Mesenchymal stem cell (in vitro differentiated cells and primary cell): ENCODE measurements around the gene TNFRSF11A.

Source experiments
- DNase-seq: peaks from one replicate; pipeline ENCODE4 v3.0.0-alpha.2; 2013
- H2AFZ ChIP-seq: one replicate; pipeline ENCODE4 v1.6.1; 2013; ENCODE audit warnings: low read depth, mild to moderate bottlenecking, control low read depth, inconsistent platforms, low read length, moderate library complexity
- H2AK5ac ChIP-seq: 2 replicates; pipeline ENCODE4 v1.6.1; 2013; ENCODE audit warnings: low read length, moderate library complexity, mild to moderate bottlenecking, inconsistent platforms; ENCODE audit not compliant: severe bottlenecking
- H2BK120ac ChIP-seq: one replicate; pipeline ENCODE4 v1.6.1; 2013; ENCODE audit warnings: low read depth, mild to moderate bottlenecking, inconsistent platforms, low read length, moderate library complexity
- H2BK12ac ChIP-seq, 2 experiments: one replicate each; pipeline ENCODE4 v1.6.1; 2013; ENCODE audit warnings: inconsistent platforms in 2 of 2, low read length in 2 of 2, mild to moderate bottlenecking in 2 of 2, moderate library complexity in 2 of 2, control low read depth in 1 of 2
- H2BK15ac ChIP-seq: one replicate; pipeline ENCODE4 v1.6.1; 2013; ENCODE audit warnings: mild to moderate bottlenecking, low read depth, inconsistent platforms; ENCODE audit not compliant: poor library complexity, severe bottlenecking
- H2BK5ac ChIP-seq: 2 replicates; pipeline ENCODE4 v1.6.1; 2013; ENCODE audit warnings: low read depth, mild to moderate bottlenecking, low read length, control low read depth, inconsistent platforms; ENCODE audit not compliant: poor library complexity, severe bottlenecking
- H3K14ac ChIP-seq, 2 experiments: one replicate each; pipeline ENCODE4 v1.6.1; 2013; ENCODE audit warnings: inconsistent platforms in 2 of 2, low read length in 2 of 2, control low read depth in 1 of 2, mild to moderate bottlenecking in 1 of 2, moderate library complexity in 1 of 2
- H3K18ac ChIP-seq, 2 experiments: one replicate each; pipeline ENCODE4 v1.6.1; 2013; ENCODE audit warnings: inconsistent platforms in 2 of 2, low read length in 2 of 2, control low read depth in 1 of 2, low read depth in 1 of 2, mild to moderate bottlenecking in 1 of 2
- H3K23ac ChIP-seq, 2 experiments: one replicate each; pipeline ENCODE4 v1.6.1; 2013; ENCODE audit warnings: inconsistent platforms in 2 of 2, low read length in 2 of 2, mild to moderate bottlenecking in 2 of 2, moderate library complexity in 2 of 2, control low read depth in 1 of 2
- H3K27ac ChIP-seq: 2 replicates; pipeline ENCODE4 v1.5.1; 2013; ENCODE audit warnings: mild to moderate bottlenecking, moderate library complexity, low read length, control low read depth, inconsistent platforms; ENCODE audit not compliant: poor library complexity, severe bottlenecking
- H3K27me3 ChIP-seq, 2 experiments: 2 replicates each; pipeline versions ENCODE4 v1.6.1 to v1.7.0; 2013; ENCODE audit warnings: low read length in 2 of 2, mild to moderate bottlenecking in 2 of 2, moderate library complexity in 2 of 2, control low read depth in 1 of 2, inconsistent platforms in 1 of 2; ENCODE audit not compliant: control insufficient read depth in 1 of 2, insufficient read depth in 1 of 2
- H3K36me3 ChIP-seq, 2 experiments: 2 replicates each; pipeline versions ENCODE4 v1.6.1 to v1.7.0; 2013; ENCODE audit warnings: low read length in 2 of 2, control low read depth in 1 of 2, inconsistent platforms in 1 of 2, low read depth in 1 of 2, mild to moderate bottlenecking in 1 of 2; ENCODE audit not compliant: insufficient read depth in 2 of 2, control insufficient read depth in 1 of 2
- H3K4ac ChIP-seq, 2 experiments: one replicate each; pipeline ENCODE4 v1.6.1; 2013; ENCODE audit warnings: inconsistent platforms in 2 of 2, low read length in 2 of 2, mild to moderate bottlenecking in 2 of 2, moderate library complexity in 2 of 2, control low read depth in 1 of 2, low read depth in 1 of 2
- H3K4me1 ChIP-seq: 2 replicates; pipeline ENCODE4 v1.6.1; 2013; ENCODE audit warnings: low read depth, low read length, control low read depth; ENCODE audit not compliant: control insufficient read depth, insufficient read depth
- H3K4me2 ChIP-seq: 2 replicates; pipeline ENCODE4 v1.6.1; 2013; ENCODE audit warnings: low read length, mild to moderate bottlenecking, inconsistent platforms; ENCODE audit not compliant: poor library complexity, severe bottlenecking
- H3K4me3 ChIP-seq, 2 experiments: 2 replicates each; pipeline versions ENCODE4 v1.5.1 to v1.7.0; 2013; ENCODE audit warnings: low read length in 2 of 2, mild to moderate bottlenecking in 2 of 2, control low read depth in 1 of 2, low read depth in 1 of 2; ENCODE audit not compliant: insufficient read depth in 1 of 2
- H3K79me1 ChIP-seq: replicated peaks from 2 replicates; pipeline ENCODE4 v1.6.1; 2013; ENCODE audit warnings: mild to moderate bottlenecking, control low read depth, low read length, inconsistent platforms; ENCODE audit not compliant: poor library complexity, severe bottlenecking
- H3K9ac ChIP-seq: 2 replicates; pipeline ENCODE4 v1.7.0; 2013; ENCODE audit warnings: mild to moderate bottlenecking, low read length, moderate library complexity
- H3K9me3 ChIP-seq: 2 replicates; pipeline ENCODE4 v1.7.0; 2013; ENCODE audit warnings: mild to moderate bottlenecking, low read length; ENCODE audit not compliant: control insufficient read depth
- H4K8ac ChIP-seq: one replicate; pipeline ENCODE4 v1.6.1; 2013; ENCODE audit warnings: inconsistent platforms, mild to moderate bottlenecking, low read length, moderate library complexity
- H4K91ac ChIP-seq: one replicate; pipeline ENCODE4 v1.6.1; 2013; ENCODE audit warnings: mild to moderate bottlenecking, low read length, inconsistent platforms
- WGBS: methylation state at CpG from one replicate; pipeline ENCODE4 v1.1.7; 2013; ENCODE audit warnings: mixed read lengths; 5-methylcytosine and 5-hydroxymethylcytosine counted together

The TNFRSF11A gene

DNA sequence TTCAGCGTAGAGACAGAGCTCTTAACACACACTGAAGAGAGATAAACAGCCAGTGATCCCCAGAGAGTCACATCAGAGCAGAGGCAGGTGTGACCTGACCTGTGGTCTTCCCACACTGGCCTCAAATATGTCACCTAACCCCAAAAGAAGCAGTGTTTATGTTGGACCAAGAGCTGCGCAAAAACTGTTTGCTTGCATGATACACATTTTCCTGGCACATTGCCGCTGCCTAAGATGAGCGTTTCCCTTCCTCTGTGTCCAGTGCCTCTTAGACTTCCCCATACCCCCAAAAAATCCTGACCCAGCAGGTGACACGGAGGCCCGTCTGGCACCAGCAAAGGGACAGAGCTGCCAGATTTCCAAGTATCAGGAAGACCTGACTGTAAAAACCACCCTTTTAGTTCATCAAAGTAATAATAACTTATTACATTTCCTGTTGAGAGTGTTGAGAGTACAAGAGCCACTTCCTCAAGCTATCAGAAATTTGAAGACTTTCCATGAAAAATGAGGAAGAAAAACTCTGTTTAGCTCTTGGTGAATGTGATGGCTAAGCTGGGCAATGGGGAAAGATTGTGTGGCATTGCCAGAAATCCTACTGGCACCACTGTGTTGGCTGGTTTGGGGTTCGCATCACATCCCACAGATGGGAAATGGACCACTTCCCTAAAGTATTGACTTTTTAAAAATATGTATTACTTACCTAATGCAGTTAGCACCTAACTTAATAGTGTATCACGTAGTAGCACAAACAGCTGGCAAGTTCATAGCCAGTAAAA, 6.7 kb downstream of the TNFRSF11A start:
- Histone ChIP-seq H4K91ac (no peak overlapping the region), H3K27ac (no peak overlapping the region), H3K4me1 (peaks cover 9% of the 10 kb centered on the region), H3K36me3 (no peaks in the 10 kb centered on the region), H2BK15ac (no peak overlapping the region), H3K14ac (no peak overlapping the region), H2AFZ (no peak overlapping the region), H3K4me2 (no peak overlapping the region), H2BK5ac (no peak overlapping the region), H3K79me1 (no peaks in the 10 kb centered on the region), H2BK12ac (no peak overlapping the region), H3K9ac (no peak overlapping the region), H3K4ac (no peak overlapping the region), H3K18ac (no peak overlapping the region), H3K9me3 (no peaks in the 10 kb centered on the region), H3K4me3 (no peak overlapping the region), H3K23ac (no peak overlapping the region), H2BK120ac (no peak overlapping the region), H4K8ac (no peak overlapping the region), H3K27me3 (peaks cover 32 to 38% of the 10 kb centered on the region in 2 experiments), H2AK5ac (no peak overlapping the region)
- DNase-seq = peak; percentile 60
- WGBS = 86% methylated on average over 7 of the region's 8 CpGs

DNA sequence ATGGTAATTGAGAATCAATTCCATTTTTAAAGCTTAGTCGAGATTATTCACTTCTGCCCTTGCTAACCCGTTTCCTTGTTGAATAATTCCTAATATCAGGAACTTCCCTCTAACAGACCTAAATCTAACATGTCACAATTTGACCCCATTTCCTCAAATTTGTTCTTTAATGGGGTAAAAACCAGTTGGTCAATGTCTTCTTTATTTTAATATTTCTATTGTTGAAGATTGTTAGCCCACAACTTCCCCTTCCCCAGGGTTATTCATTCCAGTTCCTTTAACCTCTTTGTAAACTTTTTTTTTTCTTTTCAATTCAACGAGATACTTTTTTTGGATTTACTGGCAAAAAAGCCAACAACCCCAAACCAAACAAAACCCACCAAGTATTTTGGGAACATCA, 7.3 kb downstream of the TNFRSF11A start:
- Histone ChIP-seq H3K4ac (no peak overlapping the region), H3K23ac (no peak overlapping the region), H2AFZ (no peak overlapping the region), H3K4me3 (no peak overlapping the region), H3K9ac (no peak overlapping the region), H3K4me2 (no peak overlapping the region), H3K79me1 (no peaks in the 10 kb centered on the region), H3K27me3 (peaks cover 25 to 31% of the 10 kb centered on the region in 2 experiments), H3K18ac (no peak overlapping the region), H2BK120ac (no peak overlapping the region), H3K14ac (no peak overlapping the region), H2BK15ac (no peak overlapping the region), H2BK5ac (no peak overlapping the region), H3K27ac (no peak overlapping the region), H4K91ac (no peak overlapping the region), H3K36me3 (no peaks in the 10 kb centered on the region), H3K4me1 (peaks cover 9% of the 10 kb centered on the region), H3K9me3 (no peaks in the 10 kb centered on the region), H4K8ac (no peak overlapping the region), H2BK12ac (no peak overlapping the region), H2AK5ac (no peak overlapping the region)
- 96% methylated on average over 3 of the region's 3 CpGs for WGBS
- DNase-seq = no peak

DNA sequence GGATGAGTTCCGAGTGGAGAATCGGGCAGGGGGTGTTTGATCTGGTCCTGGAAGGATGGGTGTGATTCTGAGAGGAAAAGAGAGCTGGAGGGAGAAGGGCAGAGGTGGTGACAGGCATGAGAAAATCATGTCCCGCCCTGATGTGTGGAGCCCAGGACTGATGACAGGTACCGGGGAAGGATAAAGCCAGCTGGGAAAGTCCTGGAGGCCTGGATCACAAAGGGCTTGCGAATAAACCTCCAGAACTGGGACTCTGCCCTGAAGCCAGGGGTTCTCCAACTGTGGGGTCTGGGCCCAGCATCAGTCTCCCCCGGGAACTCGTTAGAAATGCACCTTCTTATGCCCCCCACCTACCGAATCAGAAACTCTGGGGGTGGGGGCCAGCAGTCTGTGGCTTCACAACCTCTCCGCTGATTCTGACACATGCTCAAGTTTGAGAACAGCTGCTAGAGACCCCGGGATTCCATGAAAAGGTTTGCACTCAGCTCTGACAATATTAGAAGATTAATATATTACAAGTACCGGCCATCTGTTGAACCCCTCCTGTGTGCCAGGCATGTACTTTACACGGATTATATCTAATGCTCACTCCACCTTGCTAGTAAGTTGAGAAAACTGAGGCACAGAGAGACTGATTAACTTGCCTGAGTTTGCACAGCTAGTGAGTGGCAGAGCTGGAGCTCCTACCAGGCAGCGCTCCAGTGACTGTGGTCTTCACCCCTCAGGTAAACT, 8.0 kb downstream of the TNFRSF11A start:
- H2BK15ac ChIP-seq = no peak overlapping the region
- H3K27me3 ChIP-seq = peaks cover 20 to 24% of the 10 kb centered on the region in 2 experiments
- no peak overlapping the region for H3K9ac ChIP-seq
- no peak overlapping the region for H4K91ac ChIP-seq
- no peak overlapping the region for H2BK120ac ChIP-seq
- H3K9me3 ChIP-seq = no peaks in the 10 kb centered on the region
- H2BK5ac ChIP-seq = no peak overlapping the region
- H3K18ac ChIP-seq = no peak overlapping the region
- no peak overlapping the region for H3K4me2 ChIP-seq
- H3K23ac ChIP-seq = no peak overlapping the region
- no peak overlapping the region for H3K4ac ChIP-seq
- no peak overlapping the region for H4K8ac ChIP-seq
- no peak overlapping the region for H3K14ac ChIP-seq
- no peak overlapping the region for H2BK12ac ChIP-seq
- H3K36me3 ChIP-seq = no peaks in the 10 kb centered on the region
- no peak overlapping the region for H3K27ac ChIP-seq
- 93% methylated on average over 13 of the region's 13 CpGs for WGBS
- H3K4me3 ChIP-seq = no peak overlapping the region
- no peak overlapping the region for H2AK5ac ChIP-seq
- H3K4me1 ChIP-seq = peaks cover 9% of the 10 kb centered on the region
- no peak overlapping the region for H2AFZ ChIP-seq
- no peak for DNase-seq
- no peaks in the 10 kb centered on the region for H3K79me1 ChIP-seq

DNA sequence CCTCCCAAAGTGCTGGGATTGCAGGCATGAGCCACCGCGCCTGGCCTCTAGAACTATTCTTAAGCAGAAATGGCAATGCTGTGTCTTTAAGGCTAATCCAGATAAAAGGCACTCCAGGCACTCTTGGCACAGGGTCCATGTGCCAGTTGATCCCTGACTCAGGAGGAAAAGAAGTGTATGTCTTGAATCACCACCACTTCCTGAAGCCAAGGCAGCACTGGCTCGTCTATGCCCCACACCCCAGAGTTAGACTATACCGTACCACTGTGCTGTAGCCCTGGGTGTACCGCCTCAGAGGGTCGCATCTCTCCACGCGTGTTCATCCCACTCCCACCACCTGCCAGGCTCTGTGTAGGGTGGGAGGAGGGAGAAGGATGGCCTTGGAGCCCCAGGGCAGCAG, 9.0 kb downstream of the TNFRSF11A start:
- H3K27me3 ChIP-seq = peaks cover 14 to 18% of the 10 kb centered on the region in 2 experiments
- no peak overlapping the region for H3K4me3 ChIP-seq
- H3K79me1 ChIP-seq = no peaks in the 10 kb centered on the region
- H4K91ac ChIP-seq = no peak overlapping the region
- H3K27ac ChIP-seq = no peak overlapping the region
- no peak overlapping the region for H3K23ac ChIP-seq
- H2BK5ac ChIP-seq = no peak overlapping the region
- H3K4ac ChIP-seq = no peak overlapping the region
- H3K4me1 ChIP-seq = peaks cover 9% of the 10 kb centered on the region
- DNase-seq = no peak
- no peak overlapping the region for H2BK15ac ChIP-seq
- 91% methylated on average over 6 of the region's 8 CpGs for WGBS
- H2AFZ ChIP-seq = no peak overlapping the region
- no peak overlapping the region for H2BK120ac ChIP-seq
- no peak overlapping the region for H3K14ac ChIP-seq
- H2AK5ac ChIP-seq = no peak overlapping the region
- H3K9me3 ChIP-seq = no peaks in the 10 kb centered on the region
- H4K8ac ChIP-seq = no peak overlapping the region
- no peak overlapping the region for H3K4me2 ChIP-seq
- H2BK12ac ChIP-seq = no peak overlapping the region
- no peak overlapping the region for H3K9ac ChIP-seq
- no peak overlapping the region for H3K18ac ChIP-seq
- H3K36me3 ChIP-seq = no peaks in the 10 kb centered on the region
